Neural crest cell (in vitro differentiated cells): Measurements from ENCODE around the gene SMYD4. TPM values are rescaled to one million over a fixed set of nuclear protein-coding genes. Genes with fewer than 3 reads are reported as not detected.

ENCODE experiments used
- DNase-seq: peaks from one replicate; pipeline ENCODE4 v3.0.0; 2021; ENCODE audit warnings: low read depth, mixed read lengths, low spot score
- H3K27ac Mint-ChIP-seq: one replicate; pipeline ENCODE4 v1.8.0; 2021; ENCODE audit warnings: mild to moderate bottlenecking, mixed read lengths; ENCODE audit not compliant: unreplicated experiment
- H3K27me3 Mint-ChIP-seq: 2 replicates; pipeline ENCODE4 v1.8.0; 2021; ENCODE audit warnings: low read depth, mild to moderate bottlenecking, mixed read lengths
- H3K36me3 Mint-ChIP-seq: 2 replicates; pipeline ENCODE4 v1.8.0; 2021; ENCODE audit warnings: low read depth, mild to moderate bottlenecking, mixed read lengths
- H3K4me1 Mint-ChIP-seq: 2 replicates; pipeline ENCODE4 v1.8.0; 2021; ENCODE audit warnings: mixed read lengths
- H3K4me3 Mint-ChIP-seq: one replicate; pipeline ENCODE4 v1.8.0; 2021; ENCODE audit warnings: mild to moderate bottlenecking, mixed read lengths
- H3K9me3 Mint-ChIP-seq: 2 replicates; pipeline ENCODE4 v1.8.0; 2021; ENCODE audit warnings: mixed read lengths
- total RNA-seq: library from RNA; stranded (reverse); gene quantifications from 2 replicates; pipeline ENCODE4 v1.2.1, GENCODE V29; 2021
- TF ChIP-seq, protein P1 (sequence below): fragments of 200-600 bp; sonication (generic); conservative IDR thresholded peaks from 2 replicates; pipeline ENCODE4 v1.5.0; 2021; ENCODE audit warnings: antibody characterized with exemption, mild to moderate bottlenecking

The SMYD4 gene
- total RNA-seq, 1 donor from 2014 or later = 32.2 TPM

DNA sequence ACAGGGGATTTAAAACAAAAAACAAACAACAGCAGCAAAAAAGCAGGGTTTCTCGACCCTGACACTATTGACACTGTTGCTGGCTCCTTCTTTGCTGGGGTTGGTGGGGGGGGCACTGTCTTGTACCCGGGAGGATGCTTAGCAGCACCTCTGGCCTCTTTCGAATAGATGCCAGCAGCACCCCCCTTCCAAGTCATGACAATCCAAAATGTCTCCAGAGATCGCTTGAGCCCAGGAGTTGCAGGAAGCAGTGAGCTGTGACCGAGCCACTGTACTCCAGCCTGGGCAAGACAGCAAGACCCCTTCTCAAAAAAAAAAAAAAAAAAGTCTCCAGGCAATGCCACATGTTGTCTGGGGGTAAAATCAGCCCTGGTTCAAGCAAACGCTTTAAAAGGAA, 47.5 kb downstream of the SMYD4 start:
- Mint-ChIP-seq H3K4me3 (no peak overlapping the region), H3K36me3 (peaks cover 4% of the 10 kb centered on the region), H3K27ac (no peak overlapping the region), H3K9me3 (no peaks in the 10 kb centered on the region), H3K27me3 (no peaks in the 10 kb centered on the region), H3K4me1 (peaks cover 3% of the 10 kb centered on the region)
- TF ChIP-seq, protein P1, sequence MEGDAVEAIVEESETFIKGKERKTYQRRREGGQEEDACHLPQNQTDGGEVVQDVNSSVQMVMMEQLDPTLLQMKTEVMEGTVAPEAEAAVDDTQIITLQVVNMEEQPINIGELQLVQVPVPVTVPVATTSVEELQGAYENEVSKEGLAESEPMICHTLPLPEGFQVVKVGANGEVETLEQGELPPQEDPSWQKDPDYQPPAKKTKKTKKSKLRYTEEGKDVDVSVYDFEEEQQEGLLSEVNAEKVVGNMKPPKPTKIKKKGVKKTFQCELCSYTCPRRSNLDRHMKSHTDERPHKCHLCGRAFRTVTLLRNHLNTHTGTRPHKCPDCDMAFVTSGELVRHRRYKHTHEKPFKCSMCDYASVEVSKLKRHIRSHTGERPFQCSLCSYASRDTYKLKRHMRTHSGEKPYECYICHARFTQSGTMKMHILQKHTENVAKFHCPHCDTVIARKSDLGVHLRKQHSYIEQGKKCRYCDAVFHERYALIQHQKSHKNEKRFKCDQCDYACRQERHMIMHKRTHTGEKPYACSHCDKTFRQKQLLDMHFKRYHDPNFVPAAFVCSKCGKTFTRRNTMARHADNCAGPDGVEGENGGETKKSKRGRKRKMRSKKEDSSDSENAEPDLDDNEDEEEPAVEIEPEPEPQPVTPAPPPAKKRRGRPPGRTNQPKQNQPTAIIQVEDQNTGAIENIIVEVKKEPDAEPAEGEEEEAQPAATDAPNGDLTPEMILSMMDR = no peak
- no peak for DNase-seq

- no peak overlapping the region for H3K27ac Mint-ChIP-seq
- no peaks in the 10 kb centered on the region for H3K27me3 Mint-ChIP-seq
- H3K4me1 Mint-ChIP-seq = peaks cover 3% of the 10 kb centered on the region
- peaks cover 4% of the 10 kb centered on the region for H3K36me3 Mint-ChIP-seq
- no peaks in the 10 kb centered on the region for H3K9me3 Mint-ChIP-seq
- H3K4me3 Mint-ChIP-seq = no peak overlapping the region
- TF ChIP-seq, protein P1 = no peak
- DNase-seq = no peak
These were observed 50.1 kb downstream of the SMYD4 start for GRCh38 chr17:1779571-1780131.

- Mint-ChIP-seq H3K9me3 (no peaks in the 10 kb centered on the region), H3K36me3 (no peaks in the 10 kb centered on the region), H3K27me3 (no peaks in the 10 kb centered on the region), H3K27ac (no peak overlapping the region), H3K4me1 (no peaks in the 10 kb centered on the region), H3K4me3 (no peak overlapping the region)
- DNase-seq = no peak
- TF ChIP-seq, protein P1 = no peak
These were observed 52.8 kb downstream of the SMYD4 start for GRCh38 chr17:1776857-1777256.

DNA sequence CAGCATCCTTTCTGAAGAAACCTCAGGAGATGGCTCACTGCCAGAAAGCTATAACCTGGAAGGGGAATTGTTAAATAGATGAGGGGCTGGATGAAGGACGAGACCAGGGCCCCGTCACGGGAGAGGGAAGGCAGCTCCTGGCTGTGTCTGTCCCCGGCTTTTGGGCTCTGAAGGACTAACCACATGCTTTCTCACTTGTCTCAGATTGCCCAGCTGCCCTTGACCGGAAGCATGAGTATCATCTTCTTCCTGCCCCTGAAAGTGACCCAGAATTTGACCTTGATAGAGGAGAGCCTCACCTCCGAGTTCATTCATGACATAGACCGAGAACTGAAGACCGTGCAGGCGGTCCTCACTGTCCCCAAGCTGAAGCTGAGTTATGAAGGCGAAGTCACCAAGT, 53.4 kb downstream of the SMYD4 start:
- no peaks in the 10 kb centered on the region for H3K4me1 Mint-ChIP-seq
- no peaks in the 10 kb centered on the region for H3K9me3 Mint-ChIP-seq
- no peaks in the 10 kb centered on the region for H3K36me3 Mint-ChIP-seq

DNA sequence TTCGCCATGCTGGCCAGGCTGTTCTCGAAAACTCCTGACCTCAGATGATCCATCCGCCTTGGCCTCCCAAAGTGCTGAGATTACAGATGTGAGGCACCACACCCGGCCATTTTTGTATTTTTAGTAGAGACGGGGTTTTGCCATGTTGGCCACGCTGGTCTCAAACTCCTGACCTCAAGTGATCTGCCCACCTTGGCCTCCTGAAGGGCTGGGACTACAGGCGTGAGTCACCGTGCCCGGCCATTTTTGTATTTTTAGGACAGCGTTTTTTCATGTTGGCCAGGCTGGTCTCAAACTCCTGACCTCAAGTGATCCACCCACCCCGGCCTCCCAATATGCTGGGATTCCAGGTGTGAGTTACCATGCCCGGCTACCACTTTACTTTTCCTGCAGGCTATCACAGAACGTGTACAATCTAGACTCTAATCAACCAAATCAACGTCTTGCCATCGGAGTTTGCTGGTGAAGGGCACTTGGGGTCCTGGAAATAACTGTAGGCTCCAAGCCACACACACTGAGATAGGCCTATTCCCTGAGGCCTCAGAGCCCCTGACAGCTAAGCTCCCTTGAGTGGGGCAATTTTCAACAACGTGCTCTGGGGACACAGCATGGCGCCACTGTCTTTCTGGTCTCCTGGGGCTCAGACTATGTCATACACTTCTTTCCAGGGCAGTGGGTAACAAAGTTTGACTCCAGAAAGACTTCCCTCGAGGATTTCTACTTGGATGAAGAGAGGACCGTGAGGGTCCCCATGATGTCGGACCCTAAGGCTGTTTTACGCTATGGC, 55.1 kb downstream of the SMYD4 start:
- no peak overlapping the region for H3K27ac Mint-ChIP-seq
- TF ChIP-seq, protein P1 = no peak
- H3K36me3 Mint-ChIP-seq = no peaks in the 10 kb centered on the region

More for the DNA sequence above, 53.4 kb downstream of the SMYD4 start:
- DNase-seq = no peak
- TF ChIP-seq, protein P1 = no peak
- Mint-ChIP-seq H3K4me3 (no peak overlapping the region), H3K27me3 (no peaks in the 10 kb centered on the region), H3K27ac (no peak overlapping the region)

More for the DNA sequence above, 55.1 kb downstream of the SMYD4 start:
- no peak overlapping the region for H3K4me3 Mint-ChIP-seq
- peaks cover under 1% of the 10 kb centered on the region for H3K27me3 Mint-ChIP-seq
- H3K9me3 Mint-ChIP-seq = no peaks in the 10 kb centered on the region
- peaks cover 7% of the 10 kb centered on the region for H3K4me1 Mint-ChIP-seq
- no peak for DNase-seq
